C4-2B (cell line): ENCODE measurements around the gene IFI44L.

Experiments used
- ZFX ChIP-seq: fragments of 450-650 bp; IDR thresholded peaks from 2 replicates; pipeline ENCODE4 v1.6.1; 2017
- TF ChIP-seq, protein P1 (sequence below): fragments of 450-650 bp; conservative IDR thresholded peaks from 2 replicates; pipeline ENCODE4 v1.5.1; 2017; ENCODE audit warnings: mild to moderate bottlenecking

- TF ChIP-seq, protein P1, sequence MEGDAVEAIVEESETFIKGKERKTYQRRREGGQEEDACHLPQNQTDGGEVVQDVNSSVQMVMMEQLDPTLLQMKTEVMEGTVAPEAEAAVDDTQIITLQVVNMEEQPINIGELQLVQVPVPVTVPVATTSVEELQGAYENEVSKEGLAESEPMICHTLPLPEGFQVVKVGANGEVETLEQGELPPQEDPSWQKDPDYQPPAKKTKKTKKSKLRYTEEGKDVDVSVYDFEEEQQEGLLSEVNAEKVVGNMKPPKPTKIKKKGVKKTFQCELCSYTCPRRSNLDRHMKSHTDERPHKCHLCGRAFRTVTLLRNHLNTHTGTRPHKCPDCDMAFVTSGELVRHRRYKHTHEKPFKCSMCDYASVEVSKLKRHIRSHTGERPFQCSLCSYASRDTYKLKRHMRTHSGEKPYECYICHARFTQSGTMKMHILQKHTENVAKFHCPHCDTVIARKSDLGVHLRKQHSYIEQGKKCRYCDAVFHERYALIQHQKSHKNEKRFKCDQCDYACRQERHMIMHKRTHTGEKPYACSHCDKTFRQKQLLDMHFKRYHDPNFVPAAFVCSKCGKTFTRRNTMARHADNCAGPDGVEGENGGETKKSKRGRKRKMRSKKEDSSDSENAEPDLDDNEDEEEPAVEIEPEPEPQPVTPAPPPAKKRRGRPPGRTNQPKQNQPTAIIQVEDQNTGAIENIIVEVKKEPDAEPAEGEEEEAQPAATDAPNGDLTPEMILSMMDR, result no peak
- no peak for TF ChIP-seq ZFX
Observed at GRCh38 chr1:78690516-78690915, 70.3 kb downstream of the IFI44L start.
